GM21717 (cell line): Measurements from ENCODE around the gene BMPR1B.

ENCODE experiments used
- ATAC-seq: cut with Tn5 transposase; IDR thresholded peaks from one replicate; pipeline ENCODE4 v1.9.1; 2021; ENCODE audit warnings: mild to moderate bottlenecking, moderate library complexity; ENCODE audit not compliant: unreplicated experiment

Gene BMPR1B

GRCh38 chr4:94757192-94758140 is at the start of gene BMPR1B:
BMPR1B (plus strand) TSS chr4:94757955; CDS start chr4:95104425, 346,470 bp downstream.
- no peak for ATAC-seq

GRCh38 chr4:94711635-94712034 is 46.1 kb upstream of the BMPR1B start:
- ATAC-seq, result no peak

GRCh38 chr4:94714365-94715160 is 43.2 kb upstream of the BMPR1B start:
- ATAC-seq, result no peak

- no peak for ATAC-seq
These were observed 42.0 kb upstream of the BMPR1B start for GRCh38 chr4:94715726-94716125.

- no peak for ATAC-seq
These were observed 36.4 kb upstream of the BMPR1B start for GRCh38 chr4:94721310-94721709.

DNA sequence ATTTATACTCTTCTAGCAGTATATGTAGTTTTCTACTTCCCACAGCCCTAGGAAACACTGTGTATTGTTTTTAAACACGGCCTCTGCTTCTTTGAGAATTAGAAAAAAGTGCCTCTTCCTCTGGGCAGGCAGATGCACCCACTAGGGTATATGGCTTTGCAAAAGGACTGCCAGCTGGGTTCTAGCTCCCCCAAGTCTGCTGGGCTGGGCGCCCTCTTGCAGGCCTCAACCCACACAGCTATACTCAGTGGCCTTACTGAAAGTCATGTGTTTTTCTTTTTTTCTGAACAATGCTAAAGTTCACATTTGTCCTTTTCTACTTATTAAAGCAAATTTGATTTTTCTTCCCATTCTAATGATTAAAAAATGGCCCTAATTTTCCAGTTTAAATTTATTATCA is 35.5 kb upstream of the BMPR1B start:
- no peak for ATAC-seq

- ATAC-seq, result no peak
These were observed 35.0 kb upstream of the BMPR1B start for GRCh38 chr4:94722748-94723147.

DNA sequence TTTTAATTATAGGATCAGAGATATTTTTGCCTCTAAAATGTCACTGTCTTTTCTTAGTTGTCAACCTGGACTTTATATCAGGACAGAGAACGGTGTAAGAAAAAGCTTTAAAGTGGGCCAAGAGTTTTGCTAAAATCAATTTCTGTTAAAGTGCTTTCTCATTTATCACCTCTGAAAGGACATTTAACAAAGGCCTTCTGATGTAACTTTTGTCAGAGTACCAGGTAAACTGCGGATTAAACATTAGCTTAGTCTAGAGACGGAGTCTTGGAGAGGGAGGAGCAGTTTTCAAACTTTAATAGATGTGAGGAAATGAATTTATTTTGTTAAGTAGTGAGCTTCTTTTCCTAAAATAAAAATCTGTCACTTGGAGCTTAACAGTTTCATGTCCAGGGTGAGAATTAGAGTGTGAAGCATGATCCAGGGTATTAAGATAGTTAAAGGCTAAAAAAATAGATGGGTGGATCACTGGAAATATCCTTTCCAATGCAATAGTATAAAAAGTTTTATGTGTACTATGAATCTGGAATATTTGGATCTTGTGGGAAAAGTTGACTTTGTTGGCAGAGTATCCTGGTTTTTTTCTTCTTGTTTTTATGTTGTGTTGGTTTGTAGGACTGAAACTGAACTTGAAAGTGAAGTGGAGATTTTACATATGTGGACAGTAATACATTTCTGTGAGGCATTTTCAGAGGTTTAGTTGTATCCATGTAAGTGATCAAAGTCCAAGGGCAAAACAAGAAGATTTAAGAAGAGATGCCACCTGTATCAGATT is 33.6 kb upstream of the BMPR1B start:
- ATAC-seq, result no peak

GRCh38 chr4:94726524-94727123 is 31.1 kb upstream of the BMPR1B start:
- no peak for ATAC-seq

- ATAC-seq, result no peak
These were observed 29.5 kb upstream of the BMPR1B start for GRCh38 chr4:94728056-94728766.

- ATAC-seq, result no peak
These were observed 25.4 kb upstream of the BMPR1B start for GRCh38 chr4:94732358-94732698.

DNA sequence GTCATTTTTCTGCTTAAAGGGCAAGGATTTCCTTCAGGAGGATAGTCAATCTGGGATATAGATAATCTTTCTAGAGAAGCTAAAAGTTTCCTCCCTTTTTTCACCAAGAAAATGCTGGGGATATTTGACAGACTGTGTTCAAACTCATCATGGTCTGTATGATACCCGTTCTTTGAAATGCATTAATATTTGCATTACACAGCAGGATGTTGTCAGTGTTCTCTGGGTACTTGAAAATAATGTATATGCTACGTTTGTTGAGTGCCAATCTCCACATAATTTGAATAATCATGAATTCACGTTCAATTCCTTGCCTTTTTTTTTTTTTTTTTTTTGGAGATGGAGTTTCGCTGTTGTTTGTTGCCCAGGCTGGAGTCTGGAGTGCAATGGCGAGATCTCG is 18.0 kb upstream of the BMPR1B start:
- ATAC-seq, result no peak

- ATAC-seq, result no peak
These were observed 16.5 kb upstream of the BMPR1B start for GRCh38 chr4:94741304-94741703.

GRCh38 chr4:94743838-94744237 is 13.9 kb upstream of the BMPR1B start:
- no peak for ATAC-seq

- no peak for ATAC-seq
These were observed 12.9 kb upstream of the BMPR1B start for GRCh38 chr4:94744850-94745249.

- ATAC-seq, result no peak
These were observed 11.0 kb upstream of the BMPR1B start for GRCh38 chr4:94746746-94747145.

- no peak for ATAC-seq
These were observed 465 bp downstream of the BMPR1B start for GRCh38 chr4:94758141-94758699.

GRCh38 chr4:94758700-94759399 is 1.1 kb downstream of the BMPR1B start:
- no peak for ATAC-seq

DNA sequence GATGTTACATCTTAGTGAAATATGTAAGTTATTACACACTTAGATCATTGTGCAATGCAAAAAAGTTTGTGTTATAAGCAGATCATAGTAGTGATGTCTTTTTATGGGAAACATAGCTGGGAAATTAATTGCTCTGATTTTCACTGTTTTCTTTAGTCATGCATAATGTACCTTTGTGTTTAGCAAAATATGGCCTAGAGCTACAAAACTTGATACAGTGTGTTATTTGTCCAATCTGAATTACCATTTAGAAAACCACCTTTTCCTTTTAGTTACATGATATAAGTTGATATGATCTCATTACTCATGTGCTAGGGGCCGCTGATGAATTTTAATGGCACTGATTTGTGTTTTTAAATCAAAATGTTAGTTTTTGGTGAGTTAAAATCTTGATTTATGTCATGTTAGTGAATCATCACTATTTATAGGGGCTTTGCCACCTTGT is 2.0 kb downstream of the BMPR1B start:
- no peak for ATAC-seq
